Germinal center (tissue), 1 donor: ENCODE results near the gene NXT1.

Experiments used
- DNase-seq: peaks from one replicate; pipeline ENCODE4 v3.0.0; 2012; ENCODE audit warnings: mixed read lengths, low spot score

NXT1 gene

GRCh38 chr20:23361119-23361475 lies 10.5 kb downstream of the NXT1 start:
- DNase-seq, result no peak

DNA sequence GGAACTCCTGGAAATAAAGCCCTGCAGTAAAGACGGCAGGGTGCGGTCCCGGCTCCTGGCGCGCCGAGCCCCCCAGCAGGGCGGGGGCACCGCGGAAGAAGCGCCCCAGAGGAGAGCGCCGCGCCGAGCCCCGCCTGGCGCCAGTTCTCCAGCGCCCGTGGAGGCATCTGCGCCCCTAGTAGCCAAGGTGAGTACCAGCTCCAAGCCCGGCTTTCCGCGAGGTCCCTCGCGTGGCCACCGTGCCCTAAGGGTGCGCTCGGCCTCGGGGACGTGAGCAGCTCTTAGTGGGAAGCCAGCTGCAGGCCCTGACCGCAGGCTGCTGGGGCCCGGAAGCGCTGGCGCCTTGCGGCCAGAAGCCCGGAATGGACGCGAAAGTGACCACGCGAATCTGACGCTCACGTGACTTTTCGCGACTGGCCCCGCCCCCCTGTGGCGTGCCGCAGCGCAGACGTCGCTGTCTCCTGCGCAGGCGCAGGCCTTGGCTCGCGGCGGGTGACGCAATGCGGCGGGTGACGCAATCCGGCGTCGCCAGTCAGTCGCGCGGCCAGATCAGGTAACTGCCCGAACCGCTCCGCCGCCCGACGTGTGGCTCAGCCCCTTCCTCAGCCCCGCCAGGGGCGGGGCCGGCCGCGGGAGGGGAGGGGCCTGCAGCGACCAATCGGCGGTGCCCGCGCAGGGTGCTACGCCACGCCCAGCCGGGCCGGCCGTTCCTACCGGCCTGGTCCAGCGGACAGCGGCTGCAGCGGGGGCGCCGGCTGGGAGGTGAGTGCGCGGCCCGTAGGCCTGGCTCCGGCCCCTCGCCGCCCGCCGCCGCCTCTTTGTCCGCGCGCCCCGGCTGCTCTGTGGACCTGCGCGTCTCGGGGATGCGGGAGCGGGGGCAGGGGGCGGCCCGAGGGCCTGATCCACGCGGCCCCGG lies 11.1 kb downstream of the NXT1 start, which contains the start of gene GZF1:
Gene GZF1, plus strand, starts transcription at position 707 of the 916 bp plus-strand sequence. CDS start 2,202 bp downstream, outside the sequence.
- peak; percentile 94 for DNase-seq

- DNase-seq, result peak; percentile 32
Observed at GRCh38 chr20:23362392-23363256, 12.0 kb downstream of the NXT1 start.

GRCh38 chr20:23363257-23363649 lies 12.7 kb downstream of the NXT1 start:
- peak; percentile 50 for DNase-seq

DNA sequence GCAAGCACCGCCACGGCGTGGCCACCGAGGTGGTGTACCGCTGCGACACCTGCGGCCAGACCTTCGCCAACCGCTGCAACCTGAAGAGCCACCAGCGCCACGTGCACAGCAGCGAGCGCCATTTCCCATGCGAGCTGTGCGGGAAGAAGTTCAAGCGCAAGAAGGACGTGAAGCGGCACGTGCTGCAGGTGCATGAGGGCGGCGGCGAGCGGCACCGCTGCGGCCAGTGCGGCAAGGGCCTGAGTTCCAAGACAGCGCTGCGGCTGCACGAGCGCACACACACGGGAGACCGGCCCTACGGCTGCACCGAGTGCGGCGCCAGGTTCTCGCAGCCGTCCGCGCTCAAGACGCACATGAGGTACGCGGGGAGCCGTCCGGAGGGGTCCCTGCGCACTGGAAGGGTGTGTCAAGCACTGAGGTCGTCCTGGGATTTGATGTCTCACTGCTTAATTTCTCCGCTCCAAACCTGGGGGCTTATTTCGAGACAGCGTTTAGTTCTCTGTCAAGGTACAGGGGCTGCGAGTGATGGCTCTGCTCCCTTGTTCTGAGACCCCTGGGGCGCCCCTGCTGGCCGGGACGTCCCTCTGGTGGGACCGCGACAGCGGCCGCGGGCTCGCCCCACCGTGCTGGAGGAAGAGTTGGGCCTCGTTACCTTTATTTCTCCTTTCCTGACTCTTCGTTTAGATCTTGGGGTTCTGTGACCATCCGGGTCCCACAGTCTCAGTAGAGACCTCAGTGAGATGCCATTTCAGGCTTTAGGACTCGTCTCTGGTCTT lies 15.0 kb downstream of the NXT1 start:
- DNase-seq, result no peak

- DNase-seq, result peak; percentile 55
Observed at GRCh38 chr20:23366384-23366783, 15.8 kb downstream of the NXT1 start.

DNA sequence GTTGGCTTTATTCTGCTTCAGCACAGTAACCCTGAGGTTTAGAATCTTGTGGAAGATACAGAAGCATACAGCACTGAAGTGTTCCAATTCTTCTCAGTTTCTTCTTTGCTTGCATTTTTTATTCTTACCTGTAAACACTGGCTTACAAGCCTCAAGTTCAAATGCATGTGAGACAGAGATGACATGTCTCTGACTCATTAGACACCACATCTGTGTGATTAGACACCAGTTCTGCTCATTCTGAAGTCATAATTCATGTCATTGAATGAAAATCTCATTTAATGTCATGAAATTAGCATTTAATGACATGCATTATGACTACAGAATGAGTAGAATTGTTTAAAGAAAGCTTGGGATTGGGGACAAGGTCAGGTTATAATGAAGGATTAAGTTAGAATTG lies 17.2 kb downstream of the NXT1 start:
- no peak for DNase-seq

DNA sequence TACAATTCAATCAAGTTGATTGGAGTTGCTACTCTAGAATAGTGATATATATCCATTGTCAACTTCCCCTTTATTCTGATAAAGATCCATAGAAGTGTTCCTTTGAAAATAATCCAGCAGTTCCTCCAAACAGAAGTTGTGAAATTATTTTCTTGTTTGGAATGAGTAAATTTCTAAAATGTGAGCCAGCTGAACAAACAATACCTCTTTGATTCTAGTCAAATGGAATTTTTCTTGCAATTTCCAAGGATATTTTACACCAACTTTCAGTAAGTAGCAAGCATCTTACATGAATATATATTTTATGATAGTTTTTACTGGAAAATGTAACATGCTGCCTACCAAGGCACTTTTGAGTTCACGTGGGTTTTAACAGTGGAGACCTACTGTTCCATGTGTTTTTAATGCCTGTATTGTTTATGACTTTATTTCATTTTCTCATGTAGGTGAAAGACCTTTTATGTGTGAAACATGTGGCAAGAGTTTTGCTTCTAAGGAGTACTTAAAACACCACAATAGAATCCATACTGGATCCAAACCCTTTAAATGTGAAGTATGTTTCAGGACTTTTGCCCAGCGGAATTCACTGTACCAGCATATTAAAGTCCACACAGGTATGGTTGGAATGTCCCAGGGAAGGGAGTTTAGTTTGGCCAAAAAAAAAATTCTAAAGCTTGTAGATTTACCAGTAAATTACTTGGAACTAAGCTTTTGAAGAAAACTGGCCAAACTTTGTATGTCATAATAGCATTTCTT lies 17.9 kb downstream of the NXT1 start:
- no peak for DNase-seq

DNA sequence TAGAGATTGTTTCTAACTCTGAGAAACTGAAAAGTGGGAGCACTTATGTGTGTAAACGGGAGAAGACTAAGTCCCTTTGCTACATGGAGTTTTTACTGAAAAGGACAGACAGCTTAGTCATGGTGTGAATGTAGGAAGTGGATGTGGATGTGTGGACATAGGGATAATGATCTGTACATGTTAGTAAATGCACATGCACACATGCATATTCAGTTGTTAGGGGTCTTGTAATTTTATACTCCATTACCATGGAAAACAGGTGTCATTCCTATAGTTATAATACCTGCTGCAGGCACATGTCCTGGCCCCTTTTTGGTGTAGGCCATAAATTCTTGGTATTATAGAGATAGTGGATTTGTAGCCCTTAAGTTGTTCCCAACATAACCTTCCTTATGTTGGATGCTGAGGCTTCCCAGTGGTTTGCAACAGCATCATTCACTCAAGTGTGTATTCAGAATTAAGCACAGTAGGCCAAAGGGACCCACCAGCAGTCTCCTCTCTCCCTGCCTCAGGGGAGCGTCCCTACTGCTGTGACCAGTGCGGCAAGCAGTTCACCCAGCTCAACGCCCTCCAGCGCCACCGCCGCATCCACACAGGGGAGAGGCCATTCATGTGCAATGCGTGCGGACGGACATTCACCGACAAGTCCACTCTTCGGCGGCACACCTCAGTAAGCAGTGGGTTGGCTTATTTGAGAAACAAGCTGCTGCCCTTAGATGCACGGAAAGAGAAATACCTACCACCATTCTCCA lies 18.7 kb downstream of the NXT1 start:
- DNase-seq, result no peak

GRCh38 chr20:23370274-23370673 lies 19.7 kb downstream of the NXT1 start:
- no peak for DNase-seq

DNA sequence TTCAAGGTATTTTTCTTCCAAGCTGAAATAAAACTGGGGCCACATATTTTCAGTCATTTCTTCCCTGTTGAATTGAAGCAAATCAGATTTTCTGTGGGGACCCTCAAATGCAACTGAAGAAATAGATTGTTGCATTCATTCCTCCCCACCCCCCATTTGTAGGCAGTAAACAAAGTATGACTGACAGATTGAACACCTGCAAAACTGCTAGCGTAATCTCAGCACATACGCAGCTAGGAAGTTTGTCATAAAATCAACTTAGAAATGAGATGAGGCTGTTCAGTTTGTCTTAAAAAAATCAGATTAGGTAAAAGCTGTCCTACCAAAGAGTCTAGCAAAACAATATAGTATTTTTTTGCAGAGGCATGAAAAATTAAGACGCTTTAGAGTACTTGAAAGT lies 20.3 kb downstream of the NXT1 start:
- no peak for DNase-seq

DNA sequence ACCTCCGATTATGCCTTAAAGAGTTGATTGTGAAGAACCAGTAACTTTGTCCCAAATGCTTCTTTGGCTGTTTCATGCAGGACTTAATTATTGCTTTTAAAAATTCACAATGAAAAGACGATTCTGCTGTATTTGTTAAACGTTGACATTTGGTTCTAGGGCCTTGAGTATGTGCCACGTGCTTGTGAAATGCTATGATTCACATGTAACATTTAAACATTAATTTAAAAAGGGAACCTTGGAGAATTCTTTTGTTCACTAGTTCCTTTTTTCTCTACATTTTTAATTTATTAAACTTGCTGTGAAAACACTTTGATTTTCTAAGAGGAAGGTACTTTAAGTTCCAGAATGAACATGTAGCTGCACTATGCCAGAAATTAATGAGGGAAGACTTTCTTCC lies 20.9 kb downstream of the NXT1 start:
- no peak for DNase-seq

DNA sequence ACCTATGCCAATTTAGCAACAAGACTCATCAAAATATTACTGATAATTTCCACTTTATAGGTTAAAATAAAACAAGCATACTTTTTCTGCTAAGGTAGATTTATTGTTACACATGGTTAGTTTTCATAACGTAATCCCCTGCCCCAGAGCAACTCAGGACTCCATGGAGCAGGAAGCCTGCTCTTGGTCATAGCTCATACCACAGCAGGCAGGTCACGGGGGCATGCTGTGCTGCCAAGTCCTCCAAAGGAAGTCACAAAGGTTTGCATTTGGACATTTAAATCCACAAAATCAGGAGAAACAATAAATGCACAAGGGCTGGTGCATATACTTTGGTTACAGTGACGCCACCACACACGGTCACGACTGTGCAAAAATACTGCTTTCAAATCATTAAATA lies 23.9 kb downstream of the NXT1 start:
- no peak for DNase-seq

DNA sequence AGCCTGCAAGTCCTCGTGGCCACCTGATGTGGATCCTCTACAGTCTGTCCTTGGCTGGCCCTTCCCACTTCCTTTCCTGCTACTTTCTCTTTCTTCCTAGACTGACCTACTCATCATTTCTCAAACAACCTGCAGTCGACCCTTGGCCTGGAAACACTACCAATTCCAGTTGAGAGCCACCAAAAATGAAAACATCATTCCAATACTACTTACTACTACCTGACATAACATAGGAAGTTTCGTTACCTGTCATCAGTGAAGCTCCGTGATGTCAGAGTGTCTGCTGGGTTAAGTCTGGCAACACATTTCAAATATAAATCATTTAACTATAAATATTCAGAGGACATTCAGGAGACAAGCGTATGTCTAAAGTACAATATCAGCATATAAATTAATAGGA lies 25.2 kb downstream of the NXT1 start:
- no peak for DNase-seq

DNA sequence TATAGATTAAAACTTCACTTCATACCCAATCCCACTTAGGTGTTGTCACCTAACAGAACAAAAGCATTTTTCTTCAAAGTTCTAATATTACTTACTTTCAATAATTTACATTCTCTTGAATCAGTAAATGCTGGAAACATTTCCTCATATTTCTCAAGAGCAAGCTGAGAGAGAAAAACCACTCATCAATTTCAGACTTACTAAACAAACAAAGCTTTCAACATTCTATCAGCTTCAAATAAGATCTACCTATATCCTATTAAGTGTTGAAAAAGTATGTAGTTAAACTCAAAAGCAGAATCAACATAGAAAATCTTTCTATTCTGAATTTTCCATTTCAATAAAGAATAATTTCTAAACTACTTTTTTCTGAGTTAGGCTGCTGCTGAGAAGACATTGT lies 29.2 kb downstream of the NXT1 start:
- DNase-seq, result no peak

- no peak for DNase-seq
Observed at GRCh38 chr20:23381876-23382275, 31.3 kb downstream of the NXT1 start.

GRCh38 chr20:23386304-23387117 lies 35.9 kb downstream of the NXT1 start:
- DNase-seq, result no peak

DNA sequence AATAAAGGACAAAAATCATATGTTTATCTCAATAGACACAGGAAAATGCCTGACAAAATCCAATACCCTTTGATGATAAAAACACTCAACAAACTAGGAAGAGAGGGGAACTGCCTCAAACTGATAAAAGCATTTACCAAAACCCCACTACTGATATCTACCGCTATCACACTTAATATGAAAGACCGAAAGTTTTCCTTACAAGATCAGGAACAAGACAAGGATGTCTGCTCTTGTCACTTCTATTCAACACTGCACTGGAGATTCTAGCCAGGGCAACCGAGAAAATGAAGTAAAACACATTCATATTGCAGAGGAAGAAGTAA lies 36.5 kb downstream of the NXT1 start:
- DNase-seq, result no peak

DNA sequence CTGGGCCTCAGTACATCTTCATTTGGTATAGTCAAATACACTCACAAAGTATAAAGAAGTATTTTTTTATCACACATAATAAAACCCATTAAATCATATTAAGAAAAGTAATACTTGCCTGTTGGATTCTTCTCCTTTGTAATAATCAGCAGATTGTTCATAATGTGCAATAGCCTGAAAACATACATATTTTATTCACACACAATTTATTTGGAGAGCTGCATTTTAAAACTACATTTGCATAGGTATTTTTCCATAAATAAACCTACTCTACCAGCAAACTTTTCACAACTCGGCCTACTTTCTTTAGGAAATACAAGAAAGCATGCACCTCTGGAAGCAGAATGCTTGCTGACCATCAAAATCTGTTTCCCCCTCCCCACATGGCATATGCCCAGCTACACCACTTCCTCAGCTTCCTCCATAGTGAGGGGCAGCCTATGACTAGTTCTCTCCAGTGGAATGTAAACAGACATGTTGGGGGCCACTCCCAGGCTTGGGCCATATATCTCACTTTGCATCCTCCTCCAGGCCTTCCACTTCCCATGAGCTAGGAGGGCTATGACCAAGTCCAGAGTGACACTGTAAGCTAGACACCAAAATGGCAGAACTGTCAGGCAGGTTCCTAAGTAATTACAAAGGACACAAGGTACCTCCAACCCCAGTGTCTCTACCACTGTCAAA lies 39.6 kb downstream of the NXT1 start:
- no peak for DNase-seq
